H1 (cell line): Measurements from ENCODE around the gene CCDC47. TPM values are rescaled to one million over a fixed set of nuclear protein-coding genes. Genes with fewer than 3 reads are reported as not detected.

Experiments
- ASH2L ChIP-seq: fragments of 200-600, 300-600 bp; sonication (generic); IDR thresholded peaks from one replicate; pipeline ENCODE4 v1.7.1; 2017; ENCODE audit warnings: low read length
- ATF3 ChIP-seq: IDR thresholded peaks from 2 replicates; pipeline ENCODE4 v1.6.1; 2011; ENCODE audit warnings: low read depth, mild to moderate bottlenecking, low read length; ENCODE audit not compliant: insufficient read depth
- CBX5 ChIP-seq: fragments of 300-800, 300-1000 bp; sonication (generic); IDR thresholded peaks from 2 replicates; pipeline ENCODE4 v1.7.1; 2016; ENCODE audit warnings: antibody characterized with exemption, low read length, low read depth
- CHD7 ChIP-seq: fragments of 300-600 bp; sonication (generic); IDR thresholded peaks from 2 replicates; pipeline ENCODE4 v1.7.1; 2012; ENCODE audit warnings: low read length, moderate library complexity, mild to moderate bottlenecking, inconsistent platforms; ENCODE audit not compliant: insufficient replicate concordance
- E2F6 ChIP-seq: IDR thresholded peaks from 2 replicates; pipeline ENCODE4 v1.6.1; 2012; ENCODE audit warnings: inconsistent platforms
- MAFK ChIP-seq: IDR thresholded peaks from 2 replicates; pipeline ENCODE4 v1.6.1; 2012; ENCODE audit warnings: low read depth, mild to moderate bottlenecking, improper control_type of control experiment, low read length
- NRF1 ChIP-seq: IDR thresholded peaks from 2 replicates; pipeline ENCODE4 v1.6.1; 2011; ENCODE audit warnings: mild to moderate bottlenecking, low read depth, low read length, improper control_type of control experiment
- RXRA ChIP-seq: IDR thresholded peaks from 2 replicates; pipeline ENCODE4 v1.6.1; 2011; ENCODE audit warnings: low read depth, mild to moderate bottlenecking, low read length, moderate library complexity; ENCODE audit not compliant: insufficient read depth
- SRF ChIP-seq: IDR thresholded peaks from 2 replicates; pipeline ENCODE4 v1.6.1; 2011; ENCODE audit warnings: mild to moderate bottlenecking, low read depth, low read length, moderate library complexity
- SUZ12 ChIP-seq: fragments of 200-600 bp; sonication (generic); IDR thresholded peaks from 2 replicates; pipeline ENCODE4 v1.6.1; 2012; ENCODE audit warnings: mild to moderate bottlenecking, inconsistent platforms, low read length, moderate library complexity, mixed read lengths
- TBP ChIP-seq: IDR thresholded peaks from 2 replicates; pipeline ENCODE4 v1.6.1; 2011; ENCODE audit warnings: low read depth, low read length, improper control_type of control experiment
- polyA plus RNA-seq, 7 experiments: library from polyadenylated mRNA; depleted of rRNA in 3 of 7; stranded (reverse) in 5 of 7; unstranded in 2 of 7; fragments of >200 nt in 5 of 7; fragments of 200-250 nt in 2 of 7; gene quantifications; 1 replicate in 5 of 7; 2 replicates in 1 of 7; 4 replicates in 1 of 7; pipeline versions ENCODE4 v1.2.1 to v1.2.3, GENCODE V29; 2011 to 2013; ENCODE audit warnings: missing spikeins in 2 of 7, mixed read lengths in 2 of 7
- total RNA-seq: library from RNA; stranded (reverse); fragmentation: NEBNext Ultra II Directional; extraction: Animal tissue kit (Norgen Biotek cat#: 25700); gene quantifications from 2 replicates; pipeline ENCODE4 v1.2.1, GENCODE V29; 2021

The CCDC47 gene
- total and polyA plus RNA-seq, 2 of the 8 experiments (the other 6 are each of a cell fraction or from before 2014, with no cell fraction given), result 21.2 to 83.1 TPM

GRCh38 chr17:63707151-63707550, 66.2 kb downstream of the CCDC47 start (continued):
- TF ChIP-seq CHD7 (no peak), RXRA (no peak), CBX5 (no peak), SUZ12 (no peak), MAFK (no peak), TBP (no peak), NRF1 (no peak), E2F6 (no peak), SRF (no peak), ASH2L (no peak), ATF3 (no peak)
